H1 (cell line): Measurements from ENCODE around the gene FXN. TPM values are rescaled to one million over a fixed set of nuclear protein-coding genes. Genes with fewer than 3 reads are reported as not detected.

Experiments used
- CTCF ChIA-PET: fragments of 300-600 bp; sonication (Branson Sonifier 250); formaldehyde crosslinking; loops from one replicate; lab custom pipeline; 2021; ENCODE audit not compliant: partially characterized antibody; lab: Charles Lee
- POLR2A ChIA-PET: fragments of 300-600 bp; sonication (Branson Sonifier 250); formaldehyde crosslinking; loops from one replicate; lab custom pipeline; 2021; ENCODE audit warnings: inconsistent platforms; ENCODE audit not compliant: partially characterized antibody; lab: Charles Lee
- DNase-seq, 2 experiments: peaks; one replicate each; pipeline versions ENCODE4 v3.0.0 to v3.0.0-alpha.2; 2010 to 2022; ENCODE audit warnings: low spot score in 2 of 2, low read depth in 1 of 2, mixed read lengths in 1 of 2
- FAIRE-seq: peaks from 2 replicates; lab custom pipeline; 2011; peaks lifted over from hg19 to GRCh38; lab: Jason Lieb, UNC
- H2AFZ ChIP-seq: 2 replicates; pipeline ENCODE4 v1.8.1; 2012; ENCODE audit warnings: low read length, inconsistent platforms
- H2AK5ac ChIP-seq: 2 replicates; pipeline ENCODE4 v1.6.1; 2013; ENCODE audit warnings: low read depth, low read length
- H2BK120ac ChIP-seq: replicated peaks from 2 replicates; pipeline ENCODE3; 2013; ENCODE audit warnings: low read depth, low read length, inconsistent platforms
- H2BK12ac ChIP-seq: 2 replicates; pipeline ENCODE4 v1.6.1; 2013; ENCODE audit warnings: low read depth, low read length
- H2BK15ac ChIP-seq: 2 replicates; pipeline ENCODE4 v1.6.1; 2013; ENCODE audit warnings: low read length
- H2BK20ac ChIP-seq: 2 replicates; pipeline ENCODE4 v1.6.1; 2013; ENCODE audit warnings: low read length
- H2BK5ac ChIP-seq: 2 replicates; pipeline ENCODE4 v1.6.1; 2013; ENCODE audit warnings: low read depth, low read length
- H3K14ac ChIP-seq: 2 replicates; pipeline ENCODE4 v1.6.1; 2013; ENCODE audit warnings: inconsistent platforms; ENCODE audit not compliant: insufficient read length
- H3K18ac ChIP-seq: 2 replicates; pipeline ENCODE4 v1.6.1; 2013; ENCODE audit warnings: low read length; ENCODE audit errors: extremely low read depth
- H3K23ac ChIP-seq: 2 replicates; pipeline ENCODE4 v1.6.1; 2013; ENCODE audit warnings: inconsistent platforms; ENCODE audit not compliant: insufficient read length
- H3K23me2 ChIP-seq: 2 replicates; pipeline ENCODE4 v1.6.1; 2013; ENCODE audit warnings: low read depth, low read length
- H3K27ac ChIP-seq: 2 replicates; pipeline ENCODE4 v1.6.1; 2011; ENCODE audit warnings: low read depth, low read length, inconsistent platforms
- H3K27me3 ChIP-seq, 4 experiments: replicated peaks in 1 of 4; 1 replicate in 1 of 4; 2 replicates in 3 of 4; pipeline versions ENCODE4 v1.6.1 to v1.8.1; 2011 to 2013; ENCODE audit warnings: low read length in 3 of 4, mild to moderate bottlenecking in 3 of 4, inconsistent platforms in 2 of 4, mixed read lengths in 2 of 4, moderate library complexity in 1 of 4; ENCODE audit not compliant: control insufficient read depth in 3 of 4, insufficient read depth in 3 of 4; ENCODE audit errors: extremely low read depth in 1 of 4
- H3K36me3 ChIP-seq, 4 experiments: 2 replicates each; pipeline versions ENCODE4 v1.6.1 to v1.8.1; 2011 to 2013; ENCODE audit warnings: mild to moderate bottlenecking in 4 of 4, low read length in 3 of 4, moderate library complexity in 2 of 4, control low read depth in 1 of 4, inconsistent platforms in 1 of 4; ENCODE audit not compliant: insufficient read depth in 4 of 4, control insufficient read depth in 2 of 4
- H3K4ac ChIP-seq: replicated peaks from 2 replicates; pipeline ENCODE3; 2013; ENCODE audit warnings: low read length, low read depth, mixed read lengths, inconsistent platforms; ENCODE audit not compliant: insufficient read length
- H3K4me1 ChIP-seq, 4 experiments: replicated peaks in 1 of 4; 1 replicate in 1 of 4; 2 replicates in 3 of 4; pipeline versions ENCODE4 v1.6.1 to v1.8.1; 2011 to 2013; ENCODE audit warnings: low read length in 3 of 4, inconsistent platforms in 2 of 4, mixed read lengths in 1 of 4; ENCODE audit not compliant: insufficient read depth in 4 of 4, control insufficient read depth in 3 of 4
- H3K4me2 ChIP-seq, 2 experiments: 2 replicates each; pipeline versions ENCODE4 v1.6.1 to v1.8.1; 2011 to 2013; ENCODE audit warnings: low read depth in 2 of 2, low read length in 2 of 2, control low read depth in 1 of 2, inconsistent platforms in 1 of 2, mild to moderate bottlenecking in 1 of 2; ENCODE audit not compliant: insufficient read depth in 1 of 2
- H3K4me3 ChIP-seq, 4 experiments: fragments of 200-600, 300-600 bp in 1 of 4; sonication (generic), shearing (Covaris generic), sonication (Bioruptor Twin) in 1 of 4; 2 replicates each; pipeline versions ENCODE4 v1.5.1 to v1.8.1; 2011 to 2016; ENCODE audit warnings: low read length in 4 of 4, low read depth in 3 of 4, control low read depth in 2 of 4, inconsistent platforms in 2 of 4, mild to moderate bottlenecking in 2 of 4, mixed read lengths in 1 of 4, moderate library complexity in 1 of 4; ENCODE audit not compliant: insufficient read depth in 2 of 4; ENCODE audit errors: extremely low read depth in 1 of 4
- H3K56ac ChIP-seq: replicated peaks from 2 replicates; pipeline ENCODE3; 2013; ENCODE audit warnings: low read depth, mild to moderate bottlenecking, mixed read lengths, low read length, inconsistent platforms; ENCODE audit not compliant: insufficient read length
- H3K79me1 ChIP-seq: 2 replicates; pipeline ENCODE4 v1.6.1; 2013; ENCODE audit warnings: low read depth, low read length, control low read depth
- H3K79me2 ChIP-seq, 2 experiments: 2 replicates each; pipeline versions ENCODE4 v1.6.1 to v1.8.1; 2012 to 2013; ENCODE audit warnings: low read length in 2 of 2, mild to moderate bottlenecking in 2 of 2, inconsistent platforms in 1 of 2; ENCODE audit not compliant: insufficient read depth in 2 of 2, control insufficient read depth in 1 of 2
- H3K9ac ChIP-seq, 4 experiments: replicated peaks in 1 of 4; 1 replicate in 1 of 4; 2 replicates in 3 of 4; pipeline versions ENCODE4 v1.6.1 to v1.8.1; 2011 to 2013; ENCODE audit warnings: low read depth in 3 of 4, low read length in 3 of 4, control low read depth in 2 of 4, mild to moderate bottlenecking in 2 of 4, moderate library complexity in 2 of 4, inconsistent platforms in 1 of 4; ENCODE audit errors: extremely low read depth in 1 of 4
- H3K9me3 ChIP-seq, 2 experiments: 2 replicates each; pipeline versions ENCODE4 v1.6.1 to v1.8.1; 2012 to 2013; ENCODE audit warnings: mild to moderate bottlenecking in 2 of 2, moderate library complexity in 2 of 2, control low read depth in 1 of 2, inconsistent platforms in 1 of 2, low read depth in 1 of 2, low read length in 1 of 2, mixed read lengths in 1 of 2; ENCODE audit not compliant: insufficient read depth in 2 of 2
- H4K20me1 ChIP-seq, 2 experiments: replicated peaks in 1 of 2; 2 replicates each; pipeline versions ENCODE3 to v1.8.1; 2011 to 2013; ENCODE audit warnings: inconsistent platforms in 2 of 2, low read length in 2 of 2, mild to moderate bottlenecking in 1 of 2; ENCODE audit not compliant: insufficient read depth in 2 of 2, control insufficient read depth in 1 of 2
- H4K5ac ChIP-seq: 2 replicates; pipeline ENCODE4 v1.6.1; 2013; ENCODE audit warnings: low read length, low read depth, mixed read lengths, inconsistent platforms; ENCODE audit not compliant: insufficient read length
- H4K8ac ChIP-seq: 2 replicates; pipeline ENCODE4 v1.8.0; 2013; ENCODE audit warnings: mild to moderate bottlenecking, moderate library complexity, low read length, inconsistent platforms; ENCODE audit not compliant: insufficient read depth; ENCODE audit errors: extremely low read depth
- H4K91ac ChIP-seq: replicated peaks from 2 replicates; pipeline ENCODE3; 2013; ENCODE audit warnings: low read length, mixed read lengths, inconsistent platforms; ENCODE audit not compliant: insufficient read length
- CTCF ChIP-seq, 3 experiments: IDR thresholded peaks; 1 replicate in 2 of 3; 2 replicates in 1 of 3; pipeline versions ENCODE4 v1.5.1 to v1.6.1; 2011; ENCODE audit warnings: low read length in 3 of 3, mild to moderate bottlenecking in 3 of 3, inconsistent platforms in 2 of 3, low read depth in 1 of 3, moderate library complexity in 1 of 3; ENCODE audit not compliant: insufficient read depth in 1 of 3; ENCODE audit errors: control extremely low read depth in 1 of 3
- KDM4A ChIP-seq: IDR thresholded peaks from one replicate; pipeline ENCODE4 v1.7.1; 2012; ENCODE audit warnings: low read depth, mild to moderate bottlenecking, moderate library complexity, low read length, inconsistent platforms; ENCODE audit not compliant: severe bottlenecking
- RBBP5 ChIP-seq: IDR thresholded peaks from 2 replicates; pipeline ENCODE4 v1.7.1; 2012; ENCODE audit warnings: low read depth, mild to moderate bottlenecking, inconsistent platforms, low read length, moderate library complexity, borderline replicate concordance
- RXRA ChIP-seq: IDR thresholded peaks from 2 replicates; pipeline ENCODE4 v1.6.1; 2011; ENCODE audit warnings: low read depth, mild to moderate bottlenecking, low read length, moderate library complexity; ENCODE audit not compliant: insufficient read depth
- SP2 ChIP-seq: IDR thresholded peaks from 2 replicates; pipeline ENCODE4 v1.6.1; 2012; ENCODE audit warnings: mild to moderate bottlenecking, low read length, inconsistent platforms
- SP4 ChIP-seq: IDR thresholded peaks from 2 replicates; pipeline ENCODE4 v1.6.1; 2012; ENCODE audit warnings: low read length, inconsistent platforms
- USF2 ChIP-seq: IDR thresholded peaks from 2 replicates; pipeline ENCODE4 v1.6.1; 2011; ENCODE audit warnings: low read length, improper control_type of control experiment
- WGBS, 2 experiments: shearing (Covaris generic) in 1 of 2; methylation state at CpG; one replicate each; pipeline versions ENCODE4 v1.1.6 to v1.1.7; 2013 to 2015; ENCODE audit warnings: low lambda C conversion rate in 2 of 2, mixed read lengths in 2 of 2, inconsistent platforms in 1 of 2, low coverage in 1 of 2, missing lambda C conversion rate in 1 of 2; ENCODE audit not compliant: insufficient replicate concordance in 2 of 2, insufficient coverage in 1 of 2, insufficient read length in 1 of 2; ENCODE audit errors: extremely low coverage in 1 of 2, missing lambda C conversion rate in 1 of 2; 5-methylcytosine and 5-hydroxymethylcytosine counted together
- polyA plus RNA-seq, 7 experiments: library from polyadenylated mRNA; depleted of rRNA in 3 of 7; stranded (reverse) in 5 of 7; unstranded in 2 of 7; fragments of >200 nt in 5 of 7; fragments of 200-250 nt in 2 of 7; gene quantifications; 1 replicate in 5 of 7; 2 replicates in 1 of 7; 4 replicates in 1 of 7; pipeline versions ENCODE4 v1.2.1 to v1.2.3, GENCODE V29; 2011 to 2013; ENCODE audit warnings: missing spikeins in 2 of 7, mixed read lengths in 2 of 7
- total RNA-seq: library from RNA; stranded (reverse); fragmentation: NEBNext Ultra II Directional; extraction: Animal tissue kit (Norgen Biotek cat#: 25700); gene quantifications from 2 replicates; pipeline ENCODE4 v1.2.1, GENCODE V29; 2021
- TF ChIP-seq, protein P1 (sequence below): IDR thresholded peaks from 2 replicates; pipeline ENCODE4 v1.6.1; 2012; ENCODE audit warnings: inconsistent platforms

FXN gene
- total and polyA plus RNA-seq, 2 of the 8 experiments (the other 6 are each of a cell fraction or from before 2014, with no cell fraction given): 34.2 to 37.5 TPM

- Histone ChIP-seq H2BK15ac (no peak overlapping the region), H3K27me3 (no peaks in the 10 kb centered on the region), H2AFZ (no peak overlapping the region), H3K23me2 (peaks cover 2% of the 10 kb centered on the region; the same call in 1 of the 2 replicates), H3K4me1 (peaks cover 9 to 22% (median 14%) of the 10 kb centered on the region in 4 experiments), H2BK5ac (peak overlapping the region; percentile 71; the same call in 1 of the 2 replicates), H3K23ac (no peak overlapping the region), H2AK5ac (no peak overlapping the region), H4K91ac (no peak overlapping the region), H2BK20ac (no peak overlapping the region), H4K20me1 (peaks cover 3 to 11% of the 10 kb centered on the region in 2 experiments), H3K4ac (no peak overlapping the region), H3K4me2 (peak overlapping the region; percentile 5 to 61), H3K27ac (no peak overlapping the region; the same call in 1 of the 2 replicates), H4K5ac (no peak overlapping the region), H3K9me3 (no peaks in the 10 kb centered on the region), H3K18ac (peak overlapping the region; percentile 24; the same call in 1 of the 2 replicates), H3K14ac (no peak overlapping the region), H3K79me1 (peaks cover 17% of the 10 kb centered on the region; the same call in 1 of the 2 replicates), H3K36me3 (peaks cover 11 to 20% (median 14%) of the 10 kb centered on the region in 4 experiments), H3K56ac (no peak overlapping the region), H2BK120ac (no peak overlapping the region), H3K79me2 (peaks cover 11 to 60% of the 10 kb centered on the region in 2 experiments), H3K9ac (no peak overlapping the region), H4K8ac (no peak overlapping the region), H2BK12ac (peak overlapping the region; percentile 27; the same call in 1 of the 2 replicates), H3K4me3 (0 out of 8 replicates have a peak overlapping the region, but pooled peaks of 1 of the 4 experiments have one; percentile 13)
- ChIA-PET POLR2A (interaction anchor here (0.7 to 3.8 kb wide), 4 partner anchors 10 to 515 kb away, joined by 4 to 10 read pairs (median 6); partner anchors contain the start of gene FXN), CTCF (interaction anchor here (0.6 to 5.4 kb wide), 4 partner anchors 10 to 147 kb away, joined by 3 to 27 read pairs (median 4); no protein-coding TSS in a partner anchor)
- DNase-seq (no peak), FAIRE-seq (no peak)
- WGBS, 2 experiments: 50% methylated on average over 4 of the region's 4 CpGs; no CpG with 5 or more reads in 1 of the 2 experiments
- TF ChIP-seq CTCF (IDR thresholded peaks at IDR 0.05; ENCODE audit: control extremely low read depth in 1 of 3, insufficient read depth in 1 of 3, low read depth in 1 of 3, low read length in 3 of 3) (no peak), SP4 (no peak), RXRA (no peak), RBBP5 (no peak), USF2 (no peak), KDM4A (no peak), SP2 (no peak)
- TF ChIP-seq, protein P1, sequence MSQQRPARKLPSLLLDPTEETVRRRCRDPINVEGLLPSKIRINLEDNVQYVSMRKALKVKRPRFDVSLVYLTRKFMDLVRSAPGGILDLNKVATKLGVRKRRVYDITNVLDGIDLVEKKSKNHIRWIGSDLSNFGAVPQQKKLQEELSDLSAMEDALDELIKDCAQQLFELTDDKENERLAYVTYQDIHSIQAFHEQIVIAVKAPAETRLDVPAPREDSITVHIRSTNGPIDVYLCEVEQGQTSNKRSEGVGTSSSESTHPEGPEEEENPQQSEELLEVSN: no peak
These were observed 10.3 kb downstream of the FXN start for GRCh38 chr9:69045821-69046220.
